GM19438 (cell line): ENCODE results near the gene DYNC1I1.
A peak's percentile ranks its signal among the peaks of the same experiment; 100 is the strongest.

Source experiments
- ATAC-seq: cut with Tn5 transposase; IDR thresholded peaks from one replicate; pipeline ENCODE4 v1.9.1; 2021; ENCODE audit warnings: low read depth; ENCODE audit not compliant: unreplicated experiment

Gene DYNC1I1

GRCh38 chr7:95772298-95772770 lies at the start of gene DYNC1I1:
DYNC1I1 (plus strand) TSS chr7:95772554; CDS start chr7:95804730, 32,176 bp downstream.
- peak; percentile 97 for ATAC-seq

- ATAC-seq = no peak
Observed at GRCh38 chr7:95723583-95724180, 48.7 kb upstream of the DYNC1I1 start.

- ATAC-seq = no peak
Observed at GRCh38 chr7:95725205-95725604, 47.1 kb upstream of the DYNC1I1 start.

- no peak for ATAC-seq
Observed at GRCh38 chr7:95730493-95731280, 41.7 kb upstream of the DYNC1I1 start.

- ATAC-seq = no peak
Observed at GRCh38 chr7:95736635-95737034, 35.7 kb upstream of the DYNC1I1 start.

- ATAC-seq = no peak
Observed at GRCh38 chr7:95737828-95738505, 34.4 kb upstream of the DYNC1I1 start.

- ATAC-seq = no peak
Observed at GRCh38 chr7:95749044-95749443, 23.3 kb upstream of the DYNC1I1 start.

- ATAC-seq = no peak
Observed at GRCh38 chr7:95749515-95749914, 22.8 kb upstream of the DYNC1I1 start.

- no peak for ATAC-seq
Observed at GRCh38 chr7:95753440-95753839, 18.9 kb upstream of the DYNC1I1 start.

- no peak for ATAC-seq
Observed at GRCh38 chr7:95755277-95755934, 16.9 kb upstream of the DYNC1I1 start.

- ATAC-seq = no peak
Observed at GRCh38 chr7:95758187-95758586, 14.2 kb upstream of the DYNC1I1 start.

GRCh38 chr7:95766086-95766485 lies 6.3 kb upstream of the DYNC1I1 start:
- no peak for ATAC-seq

- peak; percentile 74 for ATAC-seq
Observed at GRCh38 chr7:95766657-95767056, 5.7 kb upstream of the DYNC1I1 start.

- peak; percentile 18 for ATAC-seq
Observed at GRCh38 chr7:95772771-95773581, 622 bp downstream of the DYNC1I1 start.

GRCh38 chr7:95776561-95777185 lies 4.3 kb downstream of the DYNC1I1 start:
- no peak for ATAC-seq

- no peak for ATAC-seq
Observed at GRCh38 chr7:95777269-95777668, 4.9 kb downstream of the DYNC1I1 start.

GRCh38 chr7:95780665-95781064 lies 8.3 kb downstream of the DYNC1I1 start:
- ATAC-seq = no peak

- no peak for ATAC-seq
Observed at GRCh38 chr7:95781961-95782586, 9.7 kb downstream of the DYNC1I1 start.

- ATAC-seq = no peak
Observed at GRCh38 chr7:95784796-95785195, 12.4 kb downstream of the DYNC1I1 start.
